Stimulated activated CD8-positive, alpha-beta memory T cell treated with anti-CD3 and anti-CD28 coated beads, Interleukin-15, amount 100 ng/mL, for 1 hour (primary cell): ENCODE results near the gene HTR3E.
"Not testable (repeated sequence)": the region's sequence is repeated elsewhere in the genome, so short reads cannot be mapped to it uniquely, and the experiment has no call there.

ENCODE experiments used
- DNase-seq: peaks from one replicate; pipeline ENCODE4 v3.0.0-alpha.2; 2020; ENCODE audit warnings: low read depth

The HTR3E gene

DNA sequence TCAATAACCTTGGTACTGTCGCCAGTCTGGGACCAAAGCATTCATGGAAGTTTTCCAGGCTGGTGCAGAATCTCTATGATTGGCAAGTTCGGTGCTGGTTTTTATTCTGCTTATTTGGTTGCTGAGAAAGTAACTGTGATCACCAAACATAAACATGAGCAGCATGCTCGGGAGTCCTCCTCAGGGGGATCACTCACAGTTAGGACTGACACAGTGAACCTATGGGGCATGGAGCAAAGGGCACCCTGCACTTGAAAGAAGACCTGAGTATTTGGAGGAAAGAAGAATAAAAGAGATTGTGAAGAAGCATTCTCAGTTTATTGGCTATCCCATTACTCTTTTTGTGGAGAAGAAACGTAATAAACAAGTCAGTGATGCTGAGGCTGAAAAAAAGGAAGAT, 19.2 kb downstream of the HTR3E start:
- DNase-seq, result no peak

DNA sequence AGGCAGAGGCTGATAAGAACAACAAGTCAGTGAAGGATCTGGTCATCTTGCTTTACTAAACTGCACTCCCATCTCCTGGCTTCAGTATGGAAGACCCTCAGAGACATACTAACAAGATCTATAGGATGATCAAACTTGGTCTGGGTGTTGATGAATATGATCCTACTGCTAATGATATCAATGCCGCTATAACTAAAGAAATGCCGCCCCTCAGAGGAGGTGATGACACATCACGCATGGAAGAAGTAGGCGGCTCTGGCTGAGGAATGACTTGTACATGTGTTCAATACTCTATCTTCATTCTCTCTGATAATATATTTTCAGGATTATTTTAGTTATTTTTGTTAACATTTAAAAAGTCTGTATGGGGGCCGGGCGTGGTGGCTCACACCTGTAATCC, 20.8 kb downstream of the HTR3E start:
- DNase-seq, result no peak

DNA sequence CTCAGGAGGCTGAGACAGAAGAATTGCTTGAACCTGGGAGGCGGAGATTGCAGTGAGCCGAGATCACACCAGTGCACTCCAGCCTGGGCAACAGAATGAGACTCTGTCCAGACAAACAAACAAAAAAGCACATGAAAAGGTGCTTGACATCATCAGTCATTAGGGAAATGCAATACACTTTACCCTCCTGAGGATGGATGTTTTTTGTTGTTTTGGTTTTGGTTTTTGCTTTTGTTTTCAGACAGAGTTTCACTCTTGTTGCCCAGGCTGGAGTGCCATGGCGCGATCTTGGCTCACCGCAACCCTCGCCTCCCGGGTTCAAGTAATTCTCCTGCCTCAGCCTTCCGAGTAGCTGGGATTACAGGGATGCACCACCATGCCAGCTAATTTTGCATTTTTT, 24.2 kb downstream of the HTR3E start:
- not testable (repeated sequence) for DNase-seq

DNA sequence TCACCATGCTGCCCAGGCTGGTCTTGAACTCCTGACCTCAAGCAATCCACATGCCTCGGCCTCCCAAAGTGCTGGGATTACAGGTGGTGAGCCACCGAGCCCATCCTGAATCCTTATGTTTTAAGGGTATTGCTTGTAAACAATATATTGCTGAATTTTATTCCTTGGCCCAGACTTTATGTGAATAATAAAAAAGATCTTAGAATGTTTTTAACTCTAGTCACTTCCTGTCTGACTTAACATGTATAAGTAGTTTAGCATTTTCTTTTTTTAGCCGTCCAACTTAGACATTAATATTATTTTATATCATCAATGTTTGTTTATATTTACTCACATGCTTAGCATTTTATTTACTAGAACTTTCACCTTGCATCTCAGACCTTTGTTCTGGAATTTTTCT, 29.1 kb downstream of the HTR3E start:
- no peak for DNase-seq

DNA sequence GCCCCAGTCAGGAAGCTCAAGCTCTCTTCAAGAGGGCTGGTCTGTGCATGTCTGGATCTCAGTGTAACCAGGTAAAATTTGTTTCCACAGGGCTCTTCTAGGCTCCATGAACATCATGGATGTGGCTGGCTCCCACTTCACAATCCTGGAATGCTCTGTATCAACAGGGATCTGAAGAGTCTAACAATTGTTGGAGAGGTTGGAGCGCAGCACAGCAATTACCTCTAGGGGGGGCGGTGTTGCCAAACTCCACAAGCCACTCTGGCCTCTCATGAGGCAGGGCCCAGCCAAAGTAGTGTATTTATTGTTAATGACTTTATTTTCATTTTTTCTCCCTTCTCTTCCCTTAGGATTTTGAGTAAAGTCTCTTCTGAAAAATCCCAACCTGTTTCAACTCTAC, 32.1 kb downstream of the HTR3E start:
- DNase-seq, result no peak

DNA sequence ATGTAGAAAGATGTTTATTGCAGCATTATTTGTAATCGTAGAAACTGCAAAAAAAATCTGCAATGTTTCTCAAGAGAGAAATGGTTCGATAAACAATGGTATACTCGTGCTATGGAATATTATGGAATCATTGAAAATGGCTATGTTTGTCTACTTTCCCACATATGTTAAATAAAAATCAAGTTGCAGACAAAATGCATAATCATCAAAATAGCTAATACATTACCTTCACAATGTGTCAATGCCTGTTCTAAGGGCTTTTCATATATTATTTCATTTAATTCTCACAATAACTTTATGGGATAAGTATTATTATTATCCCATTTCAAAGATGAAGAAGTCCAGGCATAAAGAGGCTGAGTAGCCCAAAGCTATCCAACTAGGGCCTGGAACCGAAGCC, 36.1 kb downstream of the HTR3E start:
- DNase-seq, result no peak

DNA sequence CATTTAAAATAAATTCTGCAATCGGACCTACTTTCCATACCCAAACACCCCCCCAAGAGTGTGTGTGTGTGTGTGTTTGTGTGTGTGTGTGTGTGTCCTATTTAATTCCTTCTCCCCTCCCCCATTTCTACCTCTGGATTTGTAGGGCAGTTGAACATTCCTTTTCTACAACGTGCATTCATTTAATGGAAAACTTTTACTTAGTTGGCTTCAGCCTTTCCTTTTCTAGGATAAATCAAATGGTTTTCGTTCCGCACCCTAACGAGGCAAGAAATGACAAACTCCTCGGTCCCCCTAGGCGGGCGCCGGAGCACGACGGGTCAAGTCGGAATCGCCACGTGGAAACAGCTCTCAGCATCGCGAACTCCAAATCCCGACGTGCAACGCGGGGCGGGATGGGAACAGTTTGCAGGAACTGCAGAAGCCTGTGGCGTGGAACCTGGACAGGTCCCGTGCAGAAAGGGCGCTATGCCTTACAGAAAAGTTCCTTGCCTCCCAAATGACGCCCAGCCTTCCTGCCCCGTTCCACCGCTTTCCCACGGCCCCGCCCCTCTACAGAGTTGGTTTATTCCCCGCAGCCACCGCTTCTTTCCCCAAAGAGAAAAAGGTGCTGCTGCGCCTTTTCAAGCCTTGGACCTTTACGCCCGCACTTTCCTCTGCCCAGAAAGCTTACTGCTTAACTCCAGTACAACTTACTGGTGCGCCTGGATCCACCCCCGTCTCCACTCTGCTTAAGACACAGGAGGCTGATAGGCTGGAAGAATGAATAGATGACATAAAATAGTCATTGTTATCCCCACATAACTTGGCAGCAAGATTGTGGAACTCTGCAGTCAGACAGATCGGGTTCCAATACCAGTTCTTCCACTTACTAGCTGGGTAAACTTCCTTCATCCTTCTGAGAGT, 37.2 kb downstream of the HTR3E start:
- no peak for DNase-seq

DNA sequence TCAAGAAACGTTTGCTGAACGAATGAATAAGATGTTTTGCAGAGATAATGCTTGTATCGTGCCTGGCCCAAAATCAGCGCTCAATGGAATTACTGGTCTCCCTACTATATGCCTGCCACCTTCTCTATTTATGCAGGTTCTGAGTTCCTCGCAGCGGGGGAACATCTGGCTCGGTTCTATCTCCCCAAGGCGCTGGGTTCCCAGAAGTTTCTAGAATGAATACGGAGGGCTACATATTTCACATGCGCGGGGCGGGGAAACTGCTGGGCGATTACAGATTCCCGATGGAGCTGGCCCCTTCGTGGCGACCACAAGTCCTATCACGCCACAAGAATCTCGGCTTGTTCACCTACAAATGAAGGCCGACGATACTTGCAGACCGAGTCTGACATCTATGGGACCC, 37.9 kb downstream of the HTR3E start:
- no peak for DNase-seq

DNA sequence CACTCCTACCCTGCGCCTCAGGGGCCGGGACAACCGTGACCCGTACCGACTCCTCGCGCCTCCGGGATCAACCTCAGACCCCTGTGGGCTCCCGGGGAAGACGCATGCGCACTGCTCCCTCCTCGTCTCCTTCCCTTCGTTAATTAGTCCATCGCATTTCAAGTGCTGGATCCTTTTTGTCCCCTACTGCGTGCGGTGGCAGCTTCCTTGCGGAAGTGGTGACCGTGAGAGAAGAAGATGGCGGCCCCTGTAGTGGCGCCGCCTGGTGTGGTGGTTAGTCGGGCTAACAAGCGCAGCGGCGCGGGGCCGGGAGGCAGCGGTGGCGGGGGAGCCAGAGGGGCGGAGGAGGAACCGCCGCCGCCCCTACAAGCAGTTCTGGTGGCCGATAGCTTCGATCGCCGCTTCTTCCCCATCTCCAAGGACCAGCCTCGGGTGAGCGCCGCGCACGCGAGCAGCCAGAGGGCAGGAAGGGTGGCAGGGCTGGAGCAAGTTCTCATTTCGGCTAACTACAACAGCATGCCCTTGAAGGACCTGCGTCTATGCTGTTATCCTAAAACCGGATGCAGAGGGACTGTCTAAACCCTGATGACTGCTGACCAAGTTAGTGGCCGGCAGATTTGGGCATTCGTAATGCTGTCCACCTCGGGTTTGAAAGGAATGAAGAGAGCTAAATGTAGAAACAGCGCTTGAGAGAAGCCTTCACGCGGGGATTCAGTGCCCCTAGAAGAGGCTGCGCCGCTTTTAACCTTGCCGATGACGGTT, 38.5 kb downstream of the HTR3E start, which contains the start of gene EIF2B5:
TSS of gene EIF2B5 (plus strand) at position 210 of the 762 bp plus-strand sequence. CDS start at position 238, 28 bp downstream.
- peak; percentile 75 for DNase-seq

DNA sequence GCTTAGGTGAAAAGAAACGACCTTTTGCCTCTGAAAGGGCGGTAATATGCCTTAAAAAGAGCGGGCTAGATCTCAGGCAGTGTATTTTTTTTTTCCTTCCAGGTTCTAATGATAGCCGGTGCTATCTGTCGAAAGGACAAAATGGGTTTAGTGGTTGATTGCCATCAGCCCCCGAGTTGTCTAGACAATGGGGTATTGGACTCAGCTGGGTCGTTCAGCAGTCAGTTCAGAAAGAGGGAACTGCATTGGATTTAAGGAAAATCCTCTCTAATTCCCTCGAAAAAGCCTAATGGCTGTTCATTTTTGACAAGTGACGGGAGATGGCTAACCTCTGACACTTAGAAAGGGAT, 39.0 kb downstream of the HTR3E start:
- DNase-seq, result no peak

DNA sequence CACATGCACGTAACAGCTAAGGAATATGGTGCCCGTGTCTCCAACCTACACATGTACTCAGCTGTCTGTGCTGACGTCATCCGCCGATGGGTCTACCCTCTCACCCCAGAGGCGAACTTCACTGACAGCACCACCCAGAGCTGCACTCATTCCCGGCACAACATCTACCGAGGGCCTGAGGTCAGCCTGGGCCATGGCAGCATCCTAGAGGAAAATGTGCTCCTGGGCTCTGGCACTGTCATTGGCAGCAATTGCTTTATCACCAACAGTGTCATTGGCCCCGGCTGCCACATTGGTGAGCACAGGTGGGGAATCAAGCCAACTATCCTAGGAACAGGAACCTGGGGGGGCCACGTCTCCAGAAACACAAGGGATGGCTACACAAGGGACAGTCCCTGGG, 43.6 kb downstream of the HTR3E start:
- no peak for DNase-seq

DNA sequence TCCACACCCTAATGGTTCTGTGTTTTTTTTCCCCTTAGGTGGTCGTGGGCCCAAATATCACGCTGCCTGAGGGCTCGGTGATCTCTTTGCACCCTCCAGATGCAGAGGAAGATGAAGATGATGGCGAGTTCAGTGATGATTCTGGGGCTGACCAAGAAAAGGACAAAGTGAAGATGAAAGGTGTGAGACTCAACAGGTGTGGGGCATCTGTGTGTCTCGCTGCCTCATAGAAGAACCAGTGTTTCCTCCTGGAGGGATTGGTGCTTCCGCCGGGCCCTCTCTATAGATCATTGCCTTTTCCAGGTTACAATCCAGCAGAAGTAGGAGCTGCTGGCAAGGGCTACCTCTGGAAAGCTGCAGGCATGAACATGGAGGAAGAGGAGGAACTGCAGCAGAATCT, 45.3 kb downstream of the HTR3E start:
- no peak for DNase-seq

DNA sequence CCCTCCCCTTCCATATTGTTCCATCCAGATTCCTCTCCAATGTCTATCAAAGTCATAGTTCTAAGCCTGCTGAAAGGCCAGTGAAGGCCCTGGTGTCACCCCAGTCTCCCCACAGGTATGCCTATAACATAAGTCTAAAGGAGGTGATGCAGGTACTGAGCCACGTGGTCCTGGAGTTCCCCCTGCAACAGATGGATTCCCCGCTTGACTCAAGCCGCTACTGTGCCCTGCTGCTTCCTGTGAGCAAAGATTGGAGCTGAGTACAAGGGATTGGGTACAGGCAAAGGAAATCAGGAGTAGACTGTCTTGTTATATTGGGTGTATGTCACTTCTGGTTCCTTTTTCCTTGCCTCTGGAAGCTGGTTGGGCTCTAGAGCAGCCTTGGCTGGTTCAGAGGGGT, 46.5 kb downstream of the HTR3E start:
- no peak for DNase-seq

DNA sequence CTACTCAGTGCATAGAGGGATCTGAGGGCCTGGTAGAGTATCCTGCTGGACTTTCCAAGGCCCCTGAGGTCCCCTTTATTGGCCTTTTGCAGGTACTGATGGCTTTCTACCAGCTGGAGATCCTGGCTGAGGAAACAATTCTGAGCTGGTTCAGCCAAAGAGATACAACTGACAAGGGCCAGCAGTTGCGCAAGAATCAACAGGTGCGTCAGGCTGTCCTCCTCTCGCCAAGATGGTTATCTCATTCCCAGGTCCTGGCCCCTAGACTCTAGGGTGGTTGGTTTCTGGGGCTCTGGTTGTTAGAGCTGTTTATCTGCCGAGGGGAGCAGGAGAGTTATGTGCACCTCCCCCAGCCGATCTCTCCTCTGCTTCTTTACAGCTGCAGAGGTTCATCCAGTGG, 47.6 kb downstream of the HTR3E start:
- no peak for DNase-seq

DNA sequence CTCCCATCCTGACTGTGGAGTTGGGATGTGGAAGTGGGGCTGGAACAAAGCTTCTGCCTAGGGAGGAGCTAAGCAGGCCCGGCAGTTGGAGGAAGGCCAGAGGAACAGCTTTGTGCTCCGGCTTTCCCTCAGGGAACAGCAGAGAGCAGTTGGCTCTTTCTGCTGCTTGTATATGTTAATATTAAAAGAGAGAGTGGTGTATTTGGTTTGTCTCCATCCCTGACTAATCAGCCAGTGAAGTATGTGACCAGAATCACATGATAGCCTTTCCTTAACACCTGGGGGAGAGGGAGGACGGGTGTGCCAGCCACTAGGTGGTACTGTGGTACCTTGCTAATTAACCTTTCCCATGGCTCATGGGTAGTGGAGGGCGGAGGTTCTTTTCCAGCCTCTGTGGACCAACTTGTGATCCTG, 48.3 kb downstream of the HTR3E start:
- DNase-seq, result no peak

DNA sequence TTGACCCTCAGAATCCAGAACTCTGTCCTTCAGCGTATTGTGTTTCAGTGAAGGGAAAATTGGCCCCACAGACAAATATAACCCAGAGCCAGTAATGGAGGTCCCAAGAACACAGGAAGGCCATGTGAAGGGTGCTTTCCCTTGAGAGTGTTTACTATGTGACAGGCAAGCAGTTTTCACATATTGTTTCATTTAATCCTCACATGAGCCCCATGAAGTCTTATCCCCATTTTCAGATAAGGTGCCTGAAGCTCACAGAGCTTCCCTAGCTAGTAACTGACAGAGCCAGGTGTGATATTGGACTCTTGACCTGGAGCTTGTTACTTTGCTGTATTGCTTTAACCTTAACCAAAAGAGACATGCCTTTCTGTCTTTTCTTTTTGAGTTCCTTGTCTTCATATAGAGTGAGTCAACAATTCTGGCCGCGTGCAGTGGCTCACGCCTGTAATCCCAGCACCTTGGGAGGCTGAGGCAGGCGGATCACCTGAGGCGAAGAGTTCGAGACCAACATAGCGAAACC, 48.9 kb downstream of the HTR3E start:
- DNase-seq, result no peak

DNA sequence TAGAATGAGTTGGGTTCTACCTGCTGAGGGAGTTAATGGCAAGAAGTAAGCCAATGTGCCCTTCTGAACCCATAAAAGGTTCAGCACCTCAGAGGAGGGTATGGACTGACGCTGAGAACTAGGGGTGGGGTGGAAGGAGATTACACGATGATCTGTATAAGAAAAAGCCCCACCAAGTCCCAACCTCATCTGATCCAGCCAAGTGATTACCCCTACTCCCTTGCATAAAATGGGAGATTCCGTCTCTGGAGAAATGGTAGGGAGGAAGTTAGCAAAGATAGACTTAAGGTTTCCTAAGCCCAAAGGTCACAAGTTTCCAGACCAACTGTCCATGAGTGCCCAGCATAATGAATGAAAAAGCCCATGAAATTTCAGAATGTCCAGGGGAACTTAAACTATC, 51.2 kb downstream of the HTR3E start:
- DNase-seq, result no peak

DNA sequence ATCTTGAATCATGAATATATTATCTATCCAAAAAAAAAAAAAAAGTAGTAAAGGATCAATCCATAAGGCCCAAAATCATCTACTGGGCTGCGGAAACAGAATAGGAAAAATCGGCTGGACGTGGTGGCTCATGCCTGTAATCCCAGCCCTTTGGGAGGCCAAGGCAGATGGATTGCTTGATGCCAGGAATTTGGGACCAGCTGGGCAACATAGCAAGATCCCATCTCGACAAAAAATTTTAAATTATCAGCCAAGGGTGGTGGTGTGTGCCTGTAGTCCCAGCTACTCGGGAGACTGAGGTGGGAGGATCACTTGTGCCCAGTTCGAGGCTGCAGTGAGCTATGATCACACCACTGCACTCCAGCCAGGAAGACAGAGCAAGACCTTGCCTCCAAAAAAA, 52.3 kb downstream of the HTR3E start:
- no peak for DNase-seq

DNA sequence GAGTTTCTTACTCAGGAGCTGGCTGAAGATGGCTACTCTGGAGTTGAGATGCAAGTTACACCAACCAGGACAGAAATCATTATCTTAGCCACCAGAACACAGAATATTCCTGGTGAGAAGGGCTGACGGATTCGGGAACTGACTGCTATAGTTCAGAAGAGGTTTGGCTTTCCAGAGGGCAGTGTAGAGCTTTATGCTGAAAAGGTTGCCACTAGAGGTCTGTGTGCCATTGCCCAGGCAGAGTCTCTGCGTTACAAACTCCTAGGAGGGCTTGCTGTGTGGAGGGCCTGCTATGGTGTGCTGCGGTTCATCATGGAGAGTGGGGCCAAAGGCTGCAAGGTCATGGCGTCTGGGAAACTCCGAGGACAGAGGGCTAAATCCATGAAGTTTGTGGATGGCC, 52.9 kb downstream of the HTR3E start:
- not testable (repeated sequence) for DNase-seq

DNA sequence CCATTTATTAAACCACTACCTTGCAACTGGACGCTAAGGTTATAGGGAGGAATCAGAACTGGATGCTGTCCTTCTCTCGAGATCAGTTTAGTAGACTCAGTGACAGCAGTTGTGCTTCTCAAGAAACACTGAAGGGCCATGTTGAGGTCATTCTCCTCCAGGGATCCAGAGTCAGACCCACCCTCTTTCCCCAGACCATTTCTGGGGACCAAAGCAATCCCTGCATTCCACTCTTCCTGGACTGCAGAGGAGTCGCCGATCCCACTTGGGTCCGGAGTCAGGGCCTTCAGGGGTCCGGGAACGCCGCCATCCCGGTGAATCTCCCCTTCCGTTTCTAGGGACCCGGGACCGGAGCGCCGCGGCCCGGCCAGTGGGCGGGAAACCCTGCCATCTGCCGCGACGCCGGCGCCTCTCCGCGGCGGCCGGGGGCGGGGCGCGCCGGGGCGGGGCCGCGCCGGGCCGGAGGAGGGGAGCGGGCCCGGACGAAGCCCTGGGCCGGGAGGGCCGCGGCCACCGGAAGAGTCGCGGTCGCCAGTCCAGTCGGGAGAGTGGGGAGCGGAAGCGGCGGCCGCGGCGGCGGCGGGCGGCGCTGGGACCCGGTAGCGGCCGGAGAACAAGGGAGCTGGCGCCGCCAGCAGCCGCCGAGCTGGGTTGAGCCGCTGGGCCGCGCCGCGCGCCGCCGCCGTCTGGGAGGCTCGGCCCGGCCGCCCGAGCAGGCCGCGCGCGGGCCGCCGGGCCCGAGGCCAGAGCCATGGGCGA, 58.2 kb downstream of the HTR3E start, which contains the start of gene DVL3:
TSS of gene DVL3 (plus strand) at position 493 of the 759 bp plus-strand sequence. CDS start at position 752, 259 bp downstream.
- no peak for DNase-seq

DNA sequence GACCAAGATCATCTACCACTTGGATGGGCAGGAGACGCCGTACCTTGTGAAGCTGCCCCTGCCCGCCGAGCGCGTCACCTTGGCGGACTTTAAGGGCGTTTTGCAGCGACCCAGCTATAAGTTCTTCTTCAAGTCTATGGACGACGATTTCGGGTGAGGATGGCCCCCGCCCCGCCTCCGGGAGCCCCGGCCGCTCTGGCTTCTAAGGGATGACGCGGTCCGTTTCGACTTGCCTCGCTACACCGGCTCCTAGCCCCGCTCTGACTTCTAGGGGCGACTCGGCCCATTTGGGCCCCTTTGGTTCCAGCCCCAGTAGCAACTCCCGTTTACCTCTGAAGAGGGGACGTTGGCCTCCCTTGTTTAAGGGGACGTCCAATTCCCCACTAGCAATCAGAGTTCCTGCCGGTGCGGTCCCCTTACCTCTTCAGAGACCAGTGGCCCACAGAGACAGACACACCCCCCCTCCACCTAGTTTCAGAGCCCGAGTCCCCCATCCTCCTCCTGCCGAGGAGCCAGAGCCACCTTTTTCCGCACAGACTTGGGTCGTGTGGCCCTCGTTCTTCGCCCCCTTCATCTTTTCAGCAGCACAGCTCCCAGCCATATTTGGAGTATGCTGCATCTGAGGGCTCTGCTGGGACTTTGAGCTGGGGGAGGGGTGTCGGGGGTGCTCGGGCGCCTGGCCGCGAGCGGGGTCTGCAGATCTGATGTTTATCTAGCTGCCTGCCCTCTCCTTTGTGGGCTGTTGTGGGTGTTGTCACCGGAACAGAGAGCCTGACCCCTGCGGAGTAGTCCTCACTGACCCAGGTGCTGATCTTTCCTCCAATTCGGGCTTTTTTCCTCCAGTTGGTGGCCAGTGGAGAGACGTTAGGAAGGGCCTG, 59.0 kb downstream of the HTR3E start:
- DNase-seq, result peak; percentile 11
